Measurements from ENCODE around the gene UBXN2A.

UBXN2A gene

GRCh38 chr2:23939987-23940717 is at the start of gene UBXN2A:
Gene UBXN2A (plus strand): TSS chr2:23940463. CDS start chr2:23958315, 17,852 bp downstream.
- Mint-ChIP-seq H3K27ac (peak within 1 kb of the TSS; percentile 84), H3K4me1 (ENCODE audit: low read depth) (peaks cover 39% of the 10 kb centered on the region), H3K36me3 (ENCODE audit: low read depth) (no peaks in the 10 kb centered on the region), H3K9me3 (no peaks in the 10 kb centered on the region), H3K27me3 (no peaks in the 10 kb centered on the region), H3K4me3 (peak within 1 kb of the TSS; percentile 78)
- intact Hi-C loops (cut with micrococcal nuclease) = loop anchor here (1.0 kb wide), 1 partner anchor 14 kb away; no protein-coding TSS in a partner anchor

DNA sequence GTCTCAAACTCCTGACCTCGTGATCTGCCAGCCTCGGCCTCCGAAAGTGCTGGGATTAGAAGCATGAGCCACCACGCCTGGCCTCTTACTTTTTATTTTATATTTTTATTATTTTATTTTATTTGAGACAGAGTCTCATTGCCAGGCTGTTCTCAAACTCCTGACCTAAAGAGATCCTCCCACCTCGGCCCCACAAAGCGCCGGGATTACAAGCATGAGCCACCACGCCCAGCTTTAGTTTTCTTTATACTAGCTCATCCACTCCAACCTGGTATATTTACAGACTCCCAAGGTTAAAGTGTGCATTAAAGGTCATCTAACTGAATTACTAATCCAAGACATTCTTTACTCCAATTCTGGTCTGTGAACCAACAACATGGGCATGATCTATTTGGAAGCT is 40.1 kb upstream of the UBXN2A start:
- H3K36me3 Mint-ChIP-seq (ENCODE audit: low read depth) = peaks cover 13% of the 10 kb centered on the region
- peaks cover 9% of the 10 kb centered on the region for H3K9me3 Mint-ChIP-seq
- H3K4me3 Mint-ChIP-seq = no peak overlapping the region
- no peak overlapping the region for H3K27ac Mint-ChIP-seq
- H3K27me3 Mint-ChIP-seq = no peaks in the 10 kb centered on the region
- intact Hi-C loops (cut with micrococcal nuclease) = no loop called here
- H3K4me1 Mint-ChIP-seq (ENCODE audit: low read depth) = peaks cover 48% of the 10 kb centered on the region

- Mint-ChIP-seq H3K4me3 (no peak overlapping the region), H3K9me3 (peaks cover 9% of the 10 kb centered on the region), H3K27ac (peak overlapping the region; percentile 43), H3K36me3 (ENCODE audit: low read depth) (peaks cover 13% of the 10 kb centered on the region), H3K27me3 (no peaks in the 10 kb centered on the region), H3K4me1 (ENCODE audit: low read depth) (peaks cover 52% of the 10 kb centered on the region)
- intact Hi-C loops (cut with micrococcal nuclease) = no loop called here
These were observed 39.5 kb upstream of the UBXN2A start for GRCh38 chr2:23900541-23901322.

GRCh38 chr2:23901966-23902846 is 38.1 kb upstream of the UBXN2A start:
- H3K4me1 Mint-ChIP-seq (ENCODE audit: low read depth) = peaks cover 44% of the 10 kb centered on the region
- intact Hi-C loops (cut with micrococcal nuclease) = no loop called here
- peaks cover 13% of the 10 kb centered on the region for H3K36me3 Mint-ChIP-seq (ENCODE audit: low read depth)
- no peaks in the 10 kb centered on the region for H3K27me3 Mint-ChIP-seq
- no peak overlapping the region for H3K4me3 Mint-ChIP-seq
- H3K27ac Mint-ChIP-seq = no peak overlapping the region
- H3K9me3 Mint-ChIP-seq = peaks cover 9% of the 10 kb centered on the region

- intact Hi-C loops (cut with micrococcal nuclease) = no loop called here
These were observed 37.2 kb upstream of the UBXN2A start for GRCh38 chr2:23903034-23903433.

DNA sequence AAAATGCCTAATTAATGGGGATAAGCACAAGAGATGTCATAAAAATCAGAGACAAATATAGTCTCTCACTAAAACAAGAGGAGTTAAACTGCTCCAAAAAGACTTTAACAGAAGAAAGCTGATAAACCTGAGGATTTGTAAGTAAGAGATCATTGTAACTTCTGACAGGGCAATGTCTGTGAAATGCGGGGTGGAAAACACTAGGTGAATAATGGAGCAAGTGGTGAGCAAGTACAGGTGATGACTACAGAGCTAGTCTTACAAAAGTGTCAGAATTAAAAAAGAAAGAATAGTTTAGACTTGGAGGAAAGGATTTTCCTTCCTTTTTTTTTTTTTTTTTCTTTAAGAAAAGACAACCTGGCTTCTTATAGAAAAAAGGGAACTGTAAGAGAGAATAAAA is 36.0 kb upstream of the UBXN2A start:
- Mint-ChIP-seq H3K27me3 (no peaks in the 10 kb centered on the region), H3K27ac (peak overlapping the region; percentile 9), H3K9me3 (no peaks in the 10 kb centered on the region), H3K4me1 (ENCODE audit: low read depth) (peaks cover 38% of the 10 kb centered on the region), H3K4me3 (no peak overlapping the region), H3K36me3 (ENCODE audit: low read depth) (peaks cover 7% of the 10 kb centered on the region)
- intact Hi-C loops (cut with micrococcal nuclease) = no loop called here

More at GRCh38 chr2:23903034-23903433, 37.2 kb upstream of the UBXN2A start:
- no peak overlapping the region for H3K4me3 Mint-ChIP-seq
- peaks cover 6% of the 10 kb centered on the region for H3K9me3 Mint-ChIP-seq
- H3K4me1 Mint-ChIP-seq (ENCODE audit: low read depth) = peaks cover 38% of the 10 kb centered on the region
- H3K27ac Mint-ChIP-seq = no peak overlapping the region
- H3K27me3 Mint-ChIP-seq = no peaks in the 10 kb centered on the region
- peaks cover 12% of the 10 kb centered on the region for H3K36me3 Mint-ChIP-seq (ENCODE audit: low read depth)

GRCh38 chr2:23904692-23905091 is 35.6 kb upstream of the UBXN2A start:
- Mint-ChIP-seq H3K36me3 (ENCODE audit: low read depth) (peaks cover 7% of the 10 kb centered on the region), H3K27ac (no peak overlapping the region), H3K27me3 (no peaks in the 10 kb centered on the region), H3K4me3 (no peak overlapping the region), H3K4me1 (ENCODE audit: low read depth) (peaks cover 38% of the 10 kb centered on the region), H3K9me3 (no peaks in the 10 kb centered on the region)
- intact Hi-C loops (cut with micrococcal nuclease) = no loop called here

DNA sequence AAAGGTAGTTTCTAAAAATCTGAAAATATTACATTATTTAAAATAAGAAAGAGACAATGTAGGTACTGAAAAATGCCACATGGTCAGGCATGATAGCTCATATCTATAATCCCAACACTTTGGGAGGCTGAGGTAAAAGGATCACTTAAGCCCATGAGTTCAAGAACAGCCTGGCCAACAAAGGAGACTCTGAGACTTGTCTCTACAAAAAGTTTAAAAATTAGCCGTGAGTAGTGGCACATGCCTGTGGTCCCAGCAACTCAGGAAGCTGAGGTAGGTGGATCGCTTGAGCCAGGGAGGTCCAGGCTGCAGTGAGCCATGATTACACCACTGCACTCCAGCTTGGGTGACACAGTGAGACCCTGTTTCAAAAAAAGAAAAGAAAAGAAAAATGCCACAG is 35.1 kb upstream of the UBXN2A start:
- H3K9me3 Mint-ChIP-seq = no peaks in the 10 kb centered on the region
- peaks cover 38% of the 10 kb centered on the region for H3K4me1 Mint-ChIP-seq (ENCODE audit: low read depth)
- H3K36me3 Mint-ChIP-seq (ENCODE audit: low read depth) = peaks cover 7% of the 10 kb centered on the region
- no peaks in the 10 kb centered on the region for H3K27me3 Mint-ChIP-seq
- H3K27ac Mint-ChIP-seq = no peak overlapping the region
- intact Hi-C loops (cut with micrococcal nuclease) = no loop called here
- no peak overlapping the region for H3K4me3 Mint-ChIP-seq

DNA sequence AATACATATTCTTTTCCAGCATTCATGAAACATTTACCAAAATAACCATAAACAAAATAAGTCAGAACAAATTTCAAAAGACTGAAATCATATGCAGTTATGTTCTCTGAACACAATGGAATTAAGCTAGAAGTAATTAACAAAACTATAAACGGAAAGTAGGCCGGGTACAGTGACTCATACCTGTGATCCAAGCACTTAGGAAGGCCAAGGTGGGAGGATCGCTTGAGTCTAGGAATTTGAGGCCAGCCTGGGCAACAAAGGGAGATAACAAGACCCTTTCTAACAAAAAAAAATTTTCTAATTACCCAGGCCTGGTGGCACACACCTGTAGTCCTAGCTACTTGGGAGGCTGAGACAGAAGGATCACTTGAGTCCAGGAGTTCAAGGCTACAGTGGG is 28.2 kb upstream of the UBXN2A start:
- Mint-ChIP-seq H3K27ac (peak overlapping the region; percentile 22), H3K9me3 (no peaks in the 10 kb centered on the region), H3K4me3 (no peak overlapping the region), H3K27me3 (no peaks in the 10 kb centered on the region), H3K4me1 (ENCODE audit: low read depth) (peaks cover 28% of the 10 kb centered on the region), H3K36me3 (ENCODE audit: low read depth) (peaks cover 19% of the 10 kb centered on the region)
- intact Hi-C loops (cut with micrococcal nuclease) = no loop called here

DNA sequence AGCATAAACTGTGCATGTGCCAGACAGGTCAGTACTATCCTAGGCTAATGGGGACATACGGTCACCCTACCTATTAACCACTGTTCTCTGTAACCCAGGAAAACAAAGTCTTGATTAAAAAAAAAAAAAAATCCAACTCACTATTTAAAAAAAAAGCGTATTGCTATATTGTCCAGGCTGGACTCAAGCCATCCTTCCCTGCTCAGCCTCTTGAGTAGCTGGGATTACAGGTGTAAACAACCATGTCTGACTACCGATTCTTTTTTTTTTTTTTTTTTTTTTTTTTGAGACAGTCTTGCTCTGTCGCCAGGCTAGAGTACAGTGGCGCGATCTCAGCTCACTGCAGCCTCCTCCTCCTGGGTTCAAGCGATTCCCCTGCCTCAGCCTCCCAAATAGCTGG is 24.9 kb upstream of the UBXN2A start:
- intact Hi-C loops (cut with micrococcal nuclease) = no loop called here
- Mint-ChIP-seq H3K27me3 (no peaks in the 10 kb centered on the region), H3K9me3 (no peaks in the 10 kb centered on the region), H3K36me3 (ENCODE audit: low read depth) (peaks cover 25% of the 10 kb centered on the region), H3K4me3 (no peak overlapping the region), H3K27ac (no peak overlapping the region), H3K4me1 (ENCODE audit: low read depth) (peaks cover 52% of the 10 kb centered on the region)

DNA sequence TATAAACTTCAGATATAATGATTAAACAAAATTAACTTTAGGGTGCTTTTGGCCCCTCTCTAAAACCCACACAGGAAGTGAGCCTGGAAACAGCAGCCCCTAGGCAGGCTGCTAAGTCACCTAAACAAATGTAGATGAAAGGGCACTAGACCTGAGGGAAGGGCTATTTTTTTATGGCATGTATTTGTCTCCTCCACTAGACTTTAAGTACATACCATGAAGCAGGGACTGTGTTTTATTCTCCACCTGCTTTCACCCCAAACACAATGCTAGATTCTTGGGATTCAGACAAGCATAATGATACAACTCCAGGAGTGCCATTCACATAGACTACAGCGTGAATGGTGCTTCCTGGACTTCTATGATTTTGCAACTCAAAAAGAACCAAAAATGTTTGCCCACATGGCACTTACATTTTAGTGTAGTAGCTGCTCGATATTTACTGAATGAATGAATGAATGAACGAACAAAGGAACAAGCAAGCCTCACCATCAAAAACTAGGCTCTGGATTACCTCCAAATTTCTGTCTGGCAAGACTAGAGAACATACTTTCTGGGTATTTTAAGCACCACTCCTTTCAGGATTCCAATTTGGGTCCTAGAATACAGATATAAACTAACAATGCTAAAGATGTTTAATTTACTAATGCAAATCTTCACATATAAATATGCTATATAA is 23.4 kb upstream of the UBXN2A start:
- no peak overlapping the region for H3K4me3 Mint-ChIP-seq
- no peak overlapping the region for H3K27ac Mint-ChIP-seq
- intact Hi-C loops (cut with micrococcal nuclease) = no loop called here
- peaks cover 57% of the 10 kb centered on the region for H3K4me1 Mint-ChIP-seq (ENCODE audit: low read depth)
- H3K9me3 Mint-ChIP-seq = no peaks in the 10 kb centered on the region
- H3K27me3 Mint-ChIP-seq = no peaks in the 10 kb centered on the region
- peaks cover 12% of the 10 kb centered on the region for H3K36me3 Mint-ChIP-seq (ENCODE audit: low read depth)

DNA sequence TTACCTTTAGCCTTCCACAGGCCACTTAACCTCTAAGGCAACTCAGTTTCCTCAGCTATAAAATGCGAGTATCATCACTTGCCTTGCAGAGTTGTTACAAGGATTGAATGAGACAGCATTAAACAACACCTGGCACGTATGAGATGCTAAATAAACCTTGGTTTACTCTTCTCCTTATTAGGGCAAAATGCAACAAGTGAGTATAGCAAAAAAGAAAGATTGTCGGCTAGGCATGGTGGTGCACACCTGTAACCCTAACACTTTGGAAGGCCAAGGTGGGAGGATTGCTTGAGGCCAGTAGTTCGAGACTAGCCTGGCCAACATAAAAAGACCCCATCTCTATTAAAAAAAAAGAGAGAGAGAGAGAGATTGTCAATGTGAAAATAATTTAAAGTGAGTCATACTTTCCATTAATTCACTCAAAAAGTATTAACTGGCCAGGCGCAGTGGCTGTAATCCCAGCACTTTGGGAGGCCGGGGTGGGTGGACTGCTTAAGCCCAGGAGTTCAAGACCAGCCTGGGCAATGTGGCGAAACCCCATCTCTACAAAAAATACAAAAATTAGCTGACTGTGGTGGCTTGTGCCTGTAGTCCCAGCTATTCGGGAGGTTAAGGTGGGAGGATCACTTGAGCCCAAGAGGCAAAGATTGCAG is 21.3 kb upstream of the UBXN2A start:
- H3K27me3 Mint-ChIP-seq = no peaks in the 10 kb centered on the region
- intact Hi-C loops (cut with micrococcal nuclease) = no loop called here
- no peaks in the 10 kb centered on the region for H3K9me3 Mint-ChIP-seq
- peaks cover 68% of the 10 kb centered on the region for H3K4me1 Mint-ChIP-seq (ENCODE audit: low read depth)
- no peak overlapping the region for H3K27ac Mint-ChIP-seq
- H3K36me3 Mint-ChIP-seq (ENCODE audit: low read depth) = peaks cover 23% of the 10 kb centered on the region
- no peak overlapping the region for H3K4me3 Mint-ChIP-seq

All from dendritic cell treated with granulocyte-macrophage colony-stimulating factor and Interleukin-4, amounts not matched to agents 40 ng/mL and 50 ng/mL, for 4 days (primary cell).